ENCODE data around the gene APOBEC3A. TPM values are rescaled to one million over a fixed set of nuclear protein-coding genes. Genes with fewer than 3 reads are reported as not detected.

The APOBEC3A gene
- total RNA-seq, 1 experiment from 2014 or later: not detected

Other genes with a start within 250 kb of the APOBEC3A start
- gene SUN2, start 201.6 kb upstream of the APOBEC3A start, total RNA-seq (2022): 50.7 and 66.3 TPM in 2 replicates
- gene DNAL4, start 163.5 kb upstream of the APOBEC3A start, total RNA-seq (2022): 14.7 and 15.6 TPM in 2 replicates
- gene NPTXR, start 113.6 kb upstream of the APOBEC3A start, total RNA-seq (2022): 6.1 and 6.6 TPM in 2 replicates
- 140 and 152 TPM in 2 replicates for gene CBX6, start 85.4 kb upstream of the APOBEC3A start, total RNA-seq (2022)
- gene APOBEC3B, start 24.7 kb downstream of the APOBEC3A start, total RNA-seq (2022): 43.2 and 43.3 TPM in 2 replicates
- gene APOBEC3C, start 56.6 kb downstream of the APOBEC3A start, total RNA-seq (2022): 22.2 and 23.7 TPM in 2 replicates
- gene APOBEC3D, start 63.5 kb downstream of the APOBEC3A start, total RNA-seq (2022): 1.1 and 1.8 TPM in 2 replicates
- gene APOBEC3F, start 83.3 kb downstream of the APOBEC3A start, total RNA-seq (2022): 22.2 and 24.1 TPM in 2 replicates
- gene APOBEC3G, start 119.7 kb downstream of the APOBEC3A start, total RNA-seq (2022): 12.3 and 16.1 TPM in 2 replicates
- not detected in 2 replicates for gene APOBEC3H, start 139.6 kb downstream of the APOBEC3A start, total RNA-seq (2022)
- gene CBX7, start 195.1 kb downstream of the APOBEC3A start, total RNA-seq (2022): 10.5 and 11.8 TPM in 2 replicates

Measured in Calu3 (cell line).